Liver (tissue), 9 donors: ENCODE measurements around the gene ATL1. TPM values are rescaled to one million over a fixed set of nuclear protein-coding genes. Genes with fewer than 3 reads are reported as not detected.
"Not testable (repeated sequence)": the region's sequence is repeated elsewhere in the genome, so short reads cannot be mapped to it uniquely, and the experiment has no call there.

Experiments used
- DNase-seq: peaks from one replicate; pipeline ENCODE4 v3.0.0-alpha.2; 2017; ENCODE audit warnings: low spot score
- H3K27ac ChIP-seq, 2 donors: one replicate each; pipeline ENCODE4 v1.7.0; 2013; ENCODE audit warnings: inconsistent platforms in 2 of 2, low read length in 2 of 2, control low read depth in 1 of 2, low read depth in 1 of 2, mild to moderate bottlenecking in 1 of 2
- H3K27me3 ChIP-seq, 4 donors: one replicate each; pipeline versions ENCODE4 v1.6.1 to v1.7.0; 2013; ENCODE audit warnings: low read length in 3 of 4, inconsistent platforms in 1 of 4, mild to moderate bottlenecking in 1 of 4, moderate library complexity in 1 of 4; ENCODE audit not compliant: control insufficient read depth in 4 of 4, insufficient read depth in 4 of 4
- H3K36me3 ChIP-seq, 4 donors: one replicate each; pipeline versions ENCODE4 v1.6.1 to v1.7.0; 2013; ENCODE audit warnings: low read length in 3 of 4, mild to moderate bottlenecking in 3 of 4, low read depth in 1 of 4, moderate library complexity in 1 of 4; ENCODE audit not compliant: control insufficient read depth in 4 of 4, insufficient read depth in 3 of 4
- H3K4me1 ChIP-seq, 4 donors: one replicate each; pipeline versions ENCODE4 v1.6.1 to v1.7.0; 2013; ENCODE audit warnings: low read length in 3 of 4, mild to moderate bottlenecking in 3 of 4, moderate library complexity in 1 of 4; ENCODE audit not compliant: control insufficient read depth in 4 of 4, insufficient read depth in 4 of 4
- H3K4me3 ChIP-seq, 3 donors: one replicate each; pipeline versions ENCODE4 v1.6.1 to v1.7.0; 2013; ENCODE audit warnings: low read length in 3 of 3, control low read depth in 1 of 3, low read depth in 1 of 3, mild to moderate bottlenecking in 1 of 3
- H3K9ac ChIP-seq, 2 donors: one replicate each; pipeline ENCODE4 v1.7.0; 2013; ENCODE audit warnings: low read length in 2 of 2, mild to moderate bottlenecking in 2 of 2, moderate library complexity in 2 of 2, control low read depth in 1 of 2, low read depth in 1 of 2
- H3K9me3 ChIP-seq, 4 donors: one replicate each; pipeline versions ENCODE4 v1.6.1 to v1.7.0; 2013; ENCODE audit warnings: low read length in 3 of 4; ENCODE audit not compliant: control insufficient read depth in 4 of 4
- ATF3 ChIP-seq: IDR thresholded peaks from 2 replicates; pipeline ENCODE4 v1.6.1; 2016; ENCODE audit warnings: antibody characterized with exemption
- EGR1 ChIP-seq, 2 donors: IDR thresholded peaks; 2 replicates each; pipeline ENCODE4 v1.6.1; 2016 to 2018; ENCODE audit warnings: antibody characterized with exemption in 2 of 2, low read depth in 2 of 2
- FOXA1 ChIP-seq: IDR thresholded peaks from 2 replicates; pipeline ENCODE4 v1.6.1; 2016; ENCODE audit warnings: antibody characterized with exemption
- FOXA2 ChIP-seq: IDR thresholded peaks from 2 replicates; pipeline ENCODE4 v1.6.1; 2016; ENCODE audit warnings: antibody characterized with exemption
- GABPA ChIP-seq, 2 donors: IDR thresholded peaks in 1 of 2; conservative IDR thresholded peaks in 1 of 2; 2 replicates each; pipeline ENCODE4 v1.6.1; 2016; ENCODE audit warnings: antibody characterized with exemption in 2 of 2, mild to moderate bottlenecking in 1 of 2, moderate library complexity in 1 of 2
- HNF4A ChIP-seq, 2 donors: conservative IDR thresholded peaks; 2 replicates each; pipeline ENCODE4 v1.6.1; 2016; ENCODE audit warnings: antibody characterized with exemption in 2 of 2, mild to moderate bottlenecking in 2 of 2
- HNF4G ChIP-seq: IDR thresholded peaks from 2 replicates; pipeline ENCODE4 v1.6.1; 2016; ENCODE audit warnings: antibody characterized with exemption
- JUND ChIP-seq, 2 donors: IDR thresholded peaks; 2 replicates each; pipeline ENCODE4 v1.6.1; 2016; ENCODE audit warnings: antibody characterized with exemption in 2 of 2
- MAX ChIP-seq: IDR thresholded peaks from 2 replicates; pipeline ENCODE4 v1.6.1; 2016; ENCODE audit warnings: antibody characterized with exemption
- NR2F2 ChIP-seq: IDR thresholded peaks from 2 replicates; pipeline ENCODE4 v1.6.1; 2016; ENCODE audit warnings: antibody characterized with exemption
- RAD21 ChIP-seq, 2 donors: IDR thresholded peaks; 2 replicates each; pipeline ENCODE4 v1.6.1; 2016; ENCODE audit warnings: antibody characterized with exemption in 2 of 2, mild to moderate bottlenecking in 2 of 2
- RXRA ChIP-seq, 2 donors: IDR thresholded peaks; 2 replicates each; pipeline ENCODE4 v1.6.1; 2017 to 2018; ENCODE audit warnings: antibody characterized with exemption in 2 of 2, mild to moderate bottlenecking in 1 of 2
- SP1 ChIP-seq: IDR thresholded peaks from 2 replicates; pipeline ENCODE4 v1.6.1; 2018; ENCODE audit warnings: antibody characterized with exemption, mild to moderate bottlenecking
- TAF1 ChIP-seq: conservative IDR thresholded peaks from 2 replicates; pipeline ENCODE4 v1.6.1; 2016; ENCODE audit warnings: antibody characterized with exemption, mild to moderate bottlenecking
- YY1 ChIP-seq: IDR thresholded peaks from 2 replicates; pipeline ENCODE4 v1.6.1; 2016; ENCODE audit warnings: antibody characterized with exemption, mild to moderate bottlenecking
- ZBTB33 ChIP-seq: IDR thresholded peaks from 2 replicates; pipeline ENCODE4 v1.6.1; 2016; ENCODE audit warnings: antibody characterized with exemption
- WGBS: extraction: QIAGEN DNeasy Blood & Tissue Kit; methylation state at CpG from one replicate; pipeline ENCODE4 v1.1.7; 2013; 5-methylcytosine and 5-hydroxymethylcytosine counted together
- polyA plus RNA-seq, 2 donors: library from polyadenylated mRNA; stranded (reverse) in 1 of 2; unstranded in 1 of 2; fragments of 200-250 nt in 1 of 2; fragments of >200 nt in 1 of 2; fragmentation: Nextera tagmentation in 1 of 2; extraction: Ambion mirVana in 1 of 2; gene quantifications; one replicate each; pipeline versions ENCODE4 v1.2.1 to v1.2.3, GENCODE V29; 2013 to 2015
- total RNA-seq, 2 donors: library from RNA; depleted of rRNA; stranded (reverse); fragments of >200 nt; gene quantifications; one replicate each; pipeline ENCODE4 v1.2.3, GENCODE V29; 2014
- TF ChIP-seq, protein P1 (sequence below): fragments of 150-350 bp; IDR thresholded peaks from 2 replicates; pipeline ENCODE4 v1.5.1; 2017; ENCODE audit warnings: improper control_type of control experiment, low read depth, low read length; ENCODE audit not compliant: missing input control
- TF ChIP-seq, protein P2 (sequence below): IDR thresholded peaks from 2 replicates; pipeline ENCODE4 v1.6.1; 2016; ENCODE audit warnings: antibody characterized with exemption, mild to moderate bottlenecking
- donor health status: healthy.
- donor health status: healthy.
- donor health status: healthy.
- donor health status: healthy.
- donor health status: healthy.

ATL1 gene
- total and polyA plus RNA-seq, 4 donors: 0.17 to 0.79 (median 0.47) TPM

- H3K9ac ChIP-seq, H3K4me1 ChIP-seq, DNase-seq, H3K4me3 ChIP-seq, H3K36me3 ChIP-seq, H3K9me3 ChIP-seq, H3K27me3 ChIP-seq, H3K27ac ChIP-seq: not testable (repeated sequence)
- WGBS: 98% methylated on average over 2 of the region's 2 CpGs
These were observed 104.6 kb downstream of the ATL1 start for GRCh38 chr14:50664579-50664978.

GRCh38 chr14:50665300-50665699, 105.4 kb downstream of the ATL1 start:
- H3K27ac ChIP-seq, DNase-seq, H3K9ac ChIP-seq, H3K9me3 ChIP-seq, H3K36me3 ChIP-seq, H3K4me3 ChIP-seq, H3K4me1 ChIP-seq, H3K27me3 ChIP-seq: not testable (repeated sequence)
- WGBS: 87% methylated on average over 5 of the region's 5 CpGs

DNA sequence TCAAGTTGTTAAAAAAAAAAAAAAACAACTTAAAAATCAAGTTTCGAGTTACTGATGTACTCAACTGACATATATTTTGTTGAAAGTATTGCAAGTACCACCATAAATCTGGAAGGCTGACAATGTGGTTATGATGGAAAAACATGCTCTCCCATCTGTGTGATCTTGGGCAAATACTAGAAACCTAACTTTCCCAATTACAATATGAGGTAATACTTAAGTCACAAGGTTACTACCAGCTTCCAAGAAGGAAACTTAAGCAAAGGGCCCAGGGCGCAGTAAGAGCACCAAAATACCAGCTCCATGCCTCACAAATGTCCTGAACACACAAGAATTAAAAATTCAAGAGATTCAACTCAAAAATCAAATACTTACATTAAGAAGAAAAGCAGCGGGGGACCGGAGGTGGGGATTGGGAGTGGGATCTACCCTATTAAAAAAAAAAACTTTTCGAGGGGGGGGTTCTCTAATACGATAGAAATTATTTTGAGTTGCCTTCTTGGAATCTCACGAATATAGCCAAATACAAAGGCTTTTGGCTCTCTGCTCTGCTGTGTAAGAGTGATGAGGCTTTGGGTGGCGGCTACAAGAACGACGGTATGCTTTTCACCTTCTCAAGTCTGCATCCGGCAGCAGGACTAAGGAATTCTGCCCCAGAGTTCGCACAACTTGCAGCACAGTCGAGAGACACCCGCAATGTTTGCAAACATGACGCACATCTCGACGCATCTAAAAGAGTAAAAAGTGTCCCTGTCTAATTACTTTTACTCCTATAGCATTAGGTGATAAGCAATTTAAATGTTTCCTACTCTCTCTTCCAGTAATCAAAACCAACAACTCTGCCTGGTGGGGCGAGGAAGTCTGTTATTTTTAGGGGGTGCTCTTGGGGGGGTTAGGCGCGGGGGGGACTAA, 107.1 kb downstream of the ATL1 start:
- Histone ChIP-seq H3K9me3 (no peaks in the 10 kb centered on the region), H3K27me3 (no peaks in the 10 kb centered on the region), H3K27ac (peak overlapping the region; percentile 78 to 89), H3K4me1 (peaks cover 0 to 10% (median 5%) of the 10 kb centered on the region in 4 donors), H3K9ac (peak overlapping the region; percentile 91), H3K4me3 (peak overlapping the region; percentile 71 to 91 (median 90)), H3K36me3 (peaks cover 0 to 3% (median 0%) of the 10 kb centered on the region in 4 donors)
- DNase-seq: peak; percentile 52
- no peak for TF ChIP-seq GABPA (IDR thresholded peaks at IDR 0.05 in 1 of 2, conservative IDR thresholded peaks at IDR 0.05 in 1 of 2)
- TF ChIP-seq FOXA1: no peak
- TF ChIP-seq, protein P1, sequence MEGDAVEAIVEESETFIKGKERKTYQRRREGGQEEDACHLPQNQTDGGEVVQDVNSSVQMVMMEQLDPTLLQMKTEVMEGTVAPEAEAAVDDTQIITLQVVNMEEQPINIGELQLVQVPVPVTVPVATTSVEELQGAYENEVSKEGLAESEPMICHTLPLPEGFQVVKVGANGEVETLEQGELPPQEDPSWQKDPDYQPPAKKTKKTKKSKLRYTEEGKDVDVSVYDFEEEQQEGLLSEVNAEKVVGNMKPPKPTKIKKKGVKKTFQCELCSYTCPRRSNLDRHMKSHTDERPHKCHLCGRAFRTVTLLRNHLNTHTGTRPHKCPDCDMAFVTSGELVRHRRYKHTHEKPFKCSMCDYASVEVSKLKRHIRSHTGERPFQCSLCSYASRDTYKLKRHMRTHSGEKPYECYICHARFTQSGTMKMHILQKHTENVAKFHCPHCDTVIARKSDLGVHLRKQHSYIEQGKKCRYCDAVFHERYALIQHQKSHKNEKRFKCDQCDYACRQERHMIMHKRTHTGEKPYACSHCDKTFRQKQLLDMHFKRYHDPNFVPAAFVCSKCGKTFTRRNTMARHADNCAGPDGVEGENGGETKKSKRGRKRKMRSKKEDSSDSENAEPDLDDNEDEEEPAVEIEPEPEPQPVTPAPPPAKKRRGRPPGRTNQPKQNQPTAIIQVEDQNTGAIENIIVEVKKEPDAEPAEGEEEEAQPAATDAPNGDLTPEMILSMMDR: no peak
- no peak for TF ChIP-seq RAD21 (IDR thresholded peaks at IDR 0.05)
- TF ChIP-seq YY1: no peak
- TF ChIP-seq RXRA (IDR thresholded peaks at IDR 0.05): no peak
- TF ChIP-seq NR2F2: no peak
- no peak for TF ChIP-seq SP1
- TF ChIP-seq ATF3: no peak
- no peak for TF ChIP-seq FOXA2
- no peak for TF ChIP-seq MAX
- no peak for TF ChIP-seq HNF4G
- TF ChIP-seq JUND (IDR thresholded peaks at IDR 0.05): no peak
- no peak for TF ChIP-seq EGR1 (IDR thresholded peaks at IDR 0.05; ENCODE audit: low read depth in 2 of 2)
- TF ChIP-seq, protein P2, sequence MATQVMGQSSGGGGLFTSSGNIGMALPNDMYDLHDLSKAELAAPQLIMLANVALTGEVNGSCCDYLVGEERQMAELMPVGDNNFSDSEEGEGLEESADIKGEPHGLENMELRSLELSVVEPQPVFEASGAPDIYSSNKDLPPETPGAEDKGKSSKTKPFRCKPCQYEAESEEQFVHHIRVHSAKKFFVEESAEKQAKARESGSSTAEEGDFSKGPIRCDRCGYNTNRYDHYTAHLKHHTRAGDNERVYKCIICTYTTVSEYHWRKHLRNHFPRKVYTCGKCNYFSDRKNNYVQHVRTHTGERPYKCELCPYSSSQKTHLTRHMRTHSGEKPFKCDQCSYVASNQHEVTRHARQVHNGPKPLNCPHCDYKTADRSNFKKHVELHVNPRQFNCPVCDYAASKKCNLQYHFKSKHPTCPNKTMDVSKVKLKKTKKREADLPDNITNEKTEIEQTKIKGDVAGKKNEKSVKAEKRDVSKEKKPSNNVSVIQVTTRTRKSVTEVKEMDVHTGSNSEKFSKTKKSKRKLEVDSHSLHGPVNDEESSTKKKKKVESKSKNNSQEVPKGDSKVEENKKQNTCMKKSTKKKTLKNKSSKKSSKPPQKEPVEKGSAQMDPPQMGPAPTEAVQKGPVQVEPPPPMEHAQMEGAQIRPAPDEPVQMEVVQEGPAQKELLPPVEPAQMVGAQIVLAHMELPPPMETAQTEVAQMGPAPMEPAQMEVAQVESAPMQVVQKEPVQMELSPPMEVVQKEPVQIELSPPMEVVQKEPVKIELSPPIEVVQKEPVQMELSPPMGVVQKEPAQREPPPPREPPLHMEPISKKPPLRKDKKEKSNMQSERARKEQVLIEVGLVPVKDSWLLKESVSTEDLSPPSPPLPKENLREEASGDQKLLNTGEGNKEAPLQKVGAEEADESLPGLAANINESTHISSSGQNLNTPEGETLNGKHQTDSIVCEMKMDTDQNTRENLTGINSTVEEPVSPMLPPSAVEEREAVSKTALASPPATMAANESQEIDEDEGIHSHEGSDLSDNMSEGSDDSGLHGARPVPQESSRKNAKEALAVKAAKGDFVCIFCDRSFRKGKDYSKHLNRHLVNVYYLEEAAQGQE: no peak
- TF ChIP-seq ZBTB33: no peak
- TF ChIP-seq HNF4A (conservative IDR thresholded peaks at IDR 0.05): no peak
- TF ChIP-seq TAF1: no peak
- WGBS: 7% methylated on average over 20 of the region's 20 CpGs
